Common myeloid progenitor, CD34-positive (primary cell): ENCODE data around the gene PSMD5.

Source experiments
- CTCF ChIA-PET: fragments of 350-600 bp; sonication (Branson Sonifier 250); formaldehyde crosslinking; loops from one replicate; lab custom pipeline; 2021; ENCODE audit warnings: antibody characterized with exemption; lab: Charles Lee
- POLR2A ChIA-PET: fragments of 350-600 bp; sonication (Branson Sonifier 250); formaldehyde crosslinking; loops from one replicate; lab custom pipeline; 2021; ENCODE audit warnings: antibody characterized with exemption; lab: Charles Lee
- DNase-seq, 3 donors: peaks; one replicate each; pipeline versions ENCODE4 v3.0.0 to v3.0.0-alpha.2; 2013
- H3K27ac ChIP-seq, 2 experiments: 1 replicate in 1 of 2; 2 replicates in 1 of 2; pipeline ENCODE4 v1.7.0; 2013; ENCODE audit warnings: inconsistent platforms in 2 of 2, low read length in 2 of 2, mild to moderate bottlenecking in 2 of 2, low read depth in 1 of 2, moderate library complexity in 1 of 2; ENCODE audit not compliant: severe bottlenecking in 2 of 2, insufficient read depth in 1 of 2, poor library complexity in 1 of 2
- H3K27me3 ChIP-seq, 5 experiments: replicated peaks in 2 of 5; 1 replicate in 3 of 5; 2 replicates in 2 of 5; pipeline versions ENCODE4 v1.6.1 to v1.7.0; 2013; ENCODE audit warnings: low read length in 4 of 5, mild to moderate bottlenecking in 2 of 5, moderate library complexity in 2 of 5, inconsistent platforms in 1 of 5; ENCODE audit not compliant: insufficient read depth in 5 of 5, control insufficient read depth in 4 of 5
- H3K36me3 ChIP-seq, 4 experiments: 1 replicate in 2 of 4; 2 replicates in 2 of 4; pipeline versions ENCODE4 v1.6.1 to v1.7.0; 2013; ENCODE audit warnings: low read length in 3 of 4, control low read depth in 1 of 4, mild to moderate bottlenecking in 1 of 4; ENCODE audit not compliant: control insufficient read depth in 4 of 4, insufficient read depth in 4 of 4
- H3K4me1 ChIP-seq, 4 experiments: 1 replicate in 3 of 4; 2 replicates in 1 of 4; pipeline versions ENCODE4 v1.6.1 to v1.7.1; 2013; ENCODE audit warnings: low read length in 3 of 4, mild to moderate bottlenecking in 3 of 4, control low read depth in 1 of 4, inconsistent platforms in 1 of 4, moderate library complexity in 1 of 4; ENCODE audit not compliant: control insufficient read depth in 4 of 4, insufficient read depth in 4 of 4; ENCODE audit errors: control extremely low read depth in 1 of 4
- H3K4me3 ChIP-seq, 7 experiments: 1 replicate in 4 of 7; 2 replicates in 3 of 7; pipeline versions ENCODE4 v1.5.1 to v1.7.0; 2013; ENCODE audit warnings: mild to moderate bottlenecking in 7 of 7, low read length in 6 of 7, moderate library complexity in 6 of 7, inconsistent platforms in 2 of 7, low read depth in 2 of 7, control low read depth in 1 of 7; ENCODE audit not compliant: insufficient read depth in 4 of 7, control insufficient read depth in 1 of 7; ENCODE audit errors: extremely low read depth in 1 of 7
- H3K9me3 ChIP-seq, 5 experiments: 1 replicate in 4 of 5; 2 replicates in 1 of 5; pipeline versions ENCODE4 v1.6.1 to v1.7.1; 2013; ENCODE audit warnings: low read length in 4 of 5, mild to moderate bottlenecking in 2 of 5, inconsistent platforms in 1 of 5, low read depth in 1 of 5, moderate library complexity in 1 of 5; ENCODE audit not compliant: control insufficient read depth in 4 of 5, insufficient read depth in 2 of 5; ENCODE audit errors: control extremely low read depth in 1 of 5
- WGBS: methylation state at CpG from one replicate; pipeline ENCODE4 v1.1.5; 2013; ENCODE audit not compliant: insufficient coverage; 5-methylcytosine and 5-hydroxymethylcytosine counted together

PSMD5 gene

DNA sequence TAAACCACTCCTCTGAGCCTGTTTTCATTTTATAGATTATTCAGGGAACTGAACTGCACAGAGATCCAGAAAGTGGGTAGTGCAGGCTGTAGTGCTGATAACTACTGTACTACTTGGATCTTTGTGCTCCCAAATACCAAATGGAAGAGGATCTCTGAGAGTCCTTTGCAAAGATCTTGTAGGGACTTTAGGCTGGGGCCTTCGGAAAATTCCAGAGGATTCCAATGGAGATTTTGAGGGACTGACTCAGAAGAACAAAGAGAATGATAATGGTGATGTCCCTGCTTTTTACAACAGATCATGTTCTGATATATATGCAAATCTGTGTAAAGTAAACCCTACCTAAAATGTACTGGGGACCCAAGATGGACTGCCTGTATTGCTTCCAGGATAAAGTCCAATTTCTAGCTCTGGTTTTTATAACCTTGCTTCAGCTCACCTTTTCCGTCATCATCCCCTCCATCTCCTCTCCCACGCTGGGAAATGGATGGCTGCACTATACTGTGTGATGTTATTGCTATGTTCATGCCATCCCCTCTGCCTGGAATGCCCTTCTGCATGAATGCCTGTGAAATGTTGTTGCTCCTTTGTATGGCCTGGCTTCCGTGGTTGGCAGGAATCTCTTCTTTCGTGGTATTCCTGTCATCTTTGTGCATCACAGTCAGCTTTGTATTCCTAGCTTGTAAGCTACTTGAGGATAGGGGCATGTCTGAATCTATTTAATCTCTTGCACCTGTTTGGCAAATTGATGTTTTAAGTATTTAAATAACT is 9.7 kb upstream of the PSMD5 start:
- Histone ChIP-seq H3K36me3 (peaks cover 11 to 54% (median 26%) of the 10 kb centered on the region in 4 experiments), H3K27me3 (no peaks in the 10 kb centered on the region), H3K27ac (no peak overlapping the region), H3K4me3 (no peak overlapping the region), H3K4me1 (peaks cover 0 to 9% (median 2%) of the 10 kb centered on the region in 4 experiments), H3K9me3 (no peaks in the 10 kb centered on the region)
- no peak for DNase-seq
- WGBS, result 29% methylated on average over 1 of the region's 5 CpGs
- ChIA-PET CTCF (interaction anchor here (0.6 to 1.5 kb wide), 4 partner anchors 12 to 96 kb away, joined by 3 to 8 read pairs (median 3); no protein-coding TSS in a partner anchor), POLR2A (no interaction called here)

DNA sequence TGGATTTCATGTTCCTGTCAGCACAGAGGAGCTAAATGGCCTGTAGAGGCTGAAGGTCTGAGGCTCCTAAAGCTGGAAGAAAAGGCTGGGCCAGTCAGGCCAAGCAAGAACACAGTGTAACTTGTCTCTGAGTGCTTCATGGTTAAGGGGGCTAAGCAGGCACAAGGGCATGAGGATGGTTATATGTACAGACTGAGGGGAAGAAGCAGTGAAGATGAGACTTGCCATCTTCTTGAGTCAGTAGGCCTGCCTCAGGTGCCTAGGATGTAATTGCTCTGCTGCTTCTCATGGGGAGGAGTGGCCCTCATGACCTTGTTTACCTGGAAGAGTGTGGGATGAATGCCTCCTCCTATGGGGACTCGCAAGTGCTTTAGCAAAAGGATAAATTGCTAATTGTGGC is 8.7 kb upstream of the PSMD5 start:
- no peaks in the 10 kb centered on the region for H3K9me3 ChIP-seq
- WGBS, result 100% methylated on average over 1 of the region's 1 CpG
- peaks cover 6 to 46% (median 21%) of the 10 kb centered on the region in 4 experiments for H3K36me3 ChIP-seq
- no peaks in the 10 kb centered on the region for H3K27me3 ChIP-seq
- H3K4me3 ChIP-seq, result no peak overlapping the region
- H3K27ac ChIP-seq, result no peak overlapping the region
- H3K4me1 ChIP-seq, result peaks cover 0 to 9% (median 2%) of the 10 kb centered on the region in 4 experiments
- ChIA-PET CTCF (interaction anchor here (0.7 to 1.2 kb wide), 2 partner anchors 18 to 501 kb away, joined by 3 read pairs; no protein-coding TSS in a partner anchor), POLR2A (no interaction called here)
- DNase-seq, result no peak

DNA sequence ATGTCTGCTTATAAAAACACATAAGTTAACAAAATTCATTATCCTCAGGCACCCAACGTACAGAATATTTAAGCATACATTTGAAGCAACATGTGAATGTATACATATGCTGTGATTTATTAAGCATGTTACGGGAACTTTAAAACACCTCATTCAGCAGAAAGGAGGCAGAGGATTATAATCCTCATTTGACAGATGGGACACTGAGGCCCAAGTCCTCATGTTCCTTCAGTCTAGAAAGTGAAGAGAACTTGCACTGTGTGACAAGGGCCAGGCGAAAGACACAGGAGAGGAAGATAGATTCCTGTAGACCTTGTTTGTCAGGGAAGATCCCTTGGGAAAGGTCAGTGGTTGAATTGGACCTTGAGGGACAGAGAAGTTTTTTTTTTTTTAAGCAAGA is 7.6 kb upstream of the PSMD5 start:
- CTCF ChIA-PET, result no interaction called here
- Histone ChIP-seq H3K4me3 (no peak overlapping the region), H3K9me3 (no peaks in the 10 kb centered on the region), H3K27me3 (no peaks in the 10 kb centered on the region), H3K4me1 (peaks cover 0 to 9% (median 2%) of the 10 kb centered on the region in 4 experiments), H3K36me3 (peaks cover 3 to 45% (median 15%) of the 10 kb centered on the region in 4 experiments), H3K27ac (no peak overlapping the region)
- DNase-seq, result no peak
- 100% methylated on average over 2 of the region's 3 CpGs for WGBS
- POLR2A ChIA-PET, result no interaction called here

DNA sequence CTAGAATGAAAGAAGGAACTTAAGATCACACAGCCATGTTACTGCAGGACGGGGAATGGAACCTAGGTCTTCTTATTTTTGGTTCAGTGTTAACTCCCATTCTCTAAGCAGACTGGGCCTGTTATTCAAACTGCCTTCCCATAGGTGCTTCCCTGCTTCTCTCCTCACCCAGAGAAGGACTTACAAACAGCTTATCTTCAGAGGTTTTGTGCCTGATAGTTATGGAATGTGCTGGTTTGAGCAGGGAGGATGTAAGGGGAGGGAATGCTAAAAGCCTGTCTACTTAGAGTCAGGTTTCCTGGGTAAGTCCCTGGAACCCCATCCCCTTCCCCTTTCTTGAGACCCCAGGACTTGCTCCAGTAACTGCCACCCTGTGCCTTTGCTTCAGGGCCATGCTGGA is 4.2 kb upstream of the PSMD5 start:
- H3K27me3 ChIP-seq, result no peaks in the 10 kb centered on the region
- H3K9me3 ChIP-seq, result no peaks in the 10 kb centered on the region
- ChIA-PET CTCF (interaction anchor here (1.2 kb wide), 1 partner anchor 13 kb away, joined by 3 read pairs; no protein-coding TSS in a partner anchor), POLR2A (no interaction called here)
- H3K27ac ChIP-seq, result no peak overlapping the region
- WGBS, result 100% methylated on average over 1 of the region's 1 CpG
- peaks cover 0 to 19% (median 8%) of the 10 kb centered on the region in 4 experiments for H3K4me1 ChIP-seq
- DNase-seq, result no peak
- no peak overlapping the region for H3K4me3 ChIP-seq
- H3K36me3 ChIP-seq, result peaks cover 0 to 27% (median 3%) of the 10 kb centered on the region in 4 experiments

DNA sequence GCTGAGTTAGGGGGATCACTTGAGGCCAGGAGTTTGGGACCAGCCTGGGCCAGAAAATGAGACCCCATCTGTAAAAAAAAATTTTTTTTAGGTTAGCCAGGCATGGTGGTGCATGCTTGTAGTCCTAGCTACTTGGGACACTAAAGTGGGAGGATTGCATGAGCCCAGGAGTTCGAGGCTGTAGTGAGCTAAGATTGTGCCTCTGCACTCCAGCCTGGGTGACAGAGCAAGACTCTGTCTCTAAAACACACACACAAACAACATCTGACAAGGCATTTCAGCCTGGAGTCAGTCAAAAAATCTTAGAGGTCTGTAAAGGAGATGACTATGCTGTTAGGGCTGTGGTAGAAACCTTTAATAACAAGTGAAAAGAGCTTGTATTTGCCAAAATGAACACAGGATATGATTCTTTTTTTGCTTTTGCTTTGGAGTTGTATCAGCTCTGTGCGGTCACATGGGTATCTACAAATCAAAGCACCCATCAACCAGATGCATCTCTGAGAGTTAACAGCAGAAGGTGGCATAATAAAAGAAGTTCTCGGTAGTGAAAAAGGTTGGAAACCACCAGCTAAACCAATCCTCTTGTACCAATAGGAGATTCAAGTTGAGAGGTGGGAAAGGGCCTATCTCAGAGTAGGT is 3.6 kb upstream of the PSMD5 start:
- Histone ChIP-seq H3K9me3 (no peaks in the 10 kb centered on the region), H3K27ac (no peak overlapping the region), H3K4me1 (peaks cover 0 to 24% (median 10%) of the 10 kb centered on the region in 4 experiments), H3K4me3 (no peak overlapping the region), H3K36me3 (peaks cover 0 to 22% (median 1%) of the 10 kb centered on the region in 4 experiments), H3K27me3 (no peaks in the 10 kb centered on the region)
- DNase-seq, result no peak
- POLR2A ChIA-PET, result no interaction called here
- CTCF ChIA-PET, result interaction anchor here (1.2 kb wide), 1 partner anchor 13 kb away, joined by 3 read pairs; no protein-coding TSS in a partner anchor
- WGBS, result 100% methylated on average over 1 of the region's 3 CpGs

DNA sequence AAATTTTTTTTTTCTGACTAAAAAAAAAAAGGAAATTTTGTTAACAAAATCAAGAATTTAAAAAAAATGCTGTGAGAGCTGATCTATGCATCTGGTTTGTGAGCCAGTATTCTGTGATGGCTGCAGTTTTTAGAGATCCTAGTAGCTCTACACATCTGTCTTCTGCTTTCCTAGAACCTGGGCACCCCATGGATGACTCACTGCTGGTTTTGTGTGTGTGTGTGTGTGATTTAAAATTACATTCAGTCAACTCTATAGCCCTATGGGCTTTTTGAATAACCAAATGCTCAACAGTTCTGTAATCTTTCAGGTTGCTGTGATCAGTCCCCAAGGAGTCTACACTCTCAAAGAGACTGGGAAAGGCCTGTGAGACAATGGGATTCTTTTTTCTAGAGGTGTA is 2.5 kb upstream of the PSMD5 start:
- H3K4me1 ChIP-seq, result peaks cover 0 to 24% (median 10%) of the 10 kb centered on the region in 4 experiments
- no peak overlapping the region for H3K4me3 ChIP-seq
- H3K27me3 ChIP-seq, result no peaks in the 10 kb centered on the region
- peaks cover 0 to 19% (median 1%) of the 10 kb centered on the region in 4 experiments for H3K36me3 ChIP-seq
- DNase-seq, result peak in 2 of 3 donors; percentile 41 to 56
- ChIA-PET POLR2A (interaction anchor here (0.6 kb wide), 1 partner anchor 23 kb away, joined by 3 read pairs; no protein-coding TSS in a partner anchor), CTCF (interaction anchor here (1.1 kb wide), 2 partner anchors 13 to 18 kb away, joined by 3 read pairs; no protein-coding TSS in a partner anchor)
- no peaks in the 10 kb centered on the region for H3K9me3 ChIP-seq
- H3K27ac ChIP-seq, result no peak overlapping the region
